GM12865 (cell line): ENCODE data around the gene CLPTM1L.

ENCODE experiments used
- DNase-seq: peaks from one replicate; pipeline ENCODE4 v3.0.0; 2010; ENCODE audit warnings: low read depth
- H3K4me3 ChIP-seq: 2 replicates; pipeline ENCODE4 v1.5.1; 2011; ENCODE audit warnings: mild to moderate bottlenecking, low read depth, low read length, control low read depth
- TF ChIP-seq, protein P1 (sequence below): IDR thresholded peaks from 2 replicates; pipeline ENCODE4 v1.5.1; 2011; ENCODE audit warnings: low read length, control low read depth, low read depth, inconsistent platforms; ENCODE audit not compliant: insufficient read depth; ENCODE audit errors: missing control alignments

The CLPTM1L gene

DNA sequence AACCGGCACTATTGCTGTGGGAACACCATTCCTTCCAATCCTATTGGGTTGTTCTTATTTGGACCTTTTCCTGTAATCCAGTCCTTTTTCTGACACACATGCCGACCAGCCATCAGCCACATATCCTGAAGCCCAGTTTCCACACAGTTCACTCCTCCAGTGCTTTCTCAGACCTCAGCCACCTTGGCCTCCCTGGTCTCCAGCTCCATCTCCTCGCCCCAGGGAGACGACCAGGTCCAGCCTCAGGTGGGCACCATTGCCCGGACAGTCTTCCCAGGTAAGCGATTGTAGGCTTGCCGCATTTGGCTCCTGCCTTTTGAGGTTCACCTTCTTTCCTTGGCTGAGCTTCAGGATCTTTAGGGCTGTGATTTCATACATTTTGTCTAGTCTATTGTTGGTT is 34.8 kb downstream of the CLPTM1L start:
- TF ChIP-seq, protein P1, sequence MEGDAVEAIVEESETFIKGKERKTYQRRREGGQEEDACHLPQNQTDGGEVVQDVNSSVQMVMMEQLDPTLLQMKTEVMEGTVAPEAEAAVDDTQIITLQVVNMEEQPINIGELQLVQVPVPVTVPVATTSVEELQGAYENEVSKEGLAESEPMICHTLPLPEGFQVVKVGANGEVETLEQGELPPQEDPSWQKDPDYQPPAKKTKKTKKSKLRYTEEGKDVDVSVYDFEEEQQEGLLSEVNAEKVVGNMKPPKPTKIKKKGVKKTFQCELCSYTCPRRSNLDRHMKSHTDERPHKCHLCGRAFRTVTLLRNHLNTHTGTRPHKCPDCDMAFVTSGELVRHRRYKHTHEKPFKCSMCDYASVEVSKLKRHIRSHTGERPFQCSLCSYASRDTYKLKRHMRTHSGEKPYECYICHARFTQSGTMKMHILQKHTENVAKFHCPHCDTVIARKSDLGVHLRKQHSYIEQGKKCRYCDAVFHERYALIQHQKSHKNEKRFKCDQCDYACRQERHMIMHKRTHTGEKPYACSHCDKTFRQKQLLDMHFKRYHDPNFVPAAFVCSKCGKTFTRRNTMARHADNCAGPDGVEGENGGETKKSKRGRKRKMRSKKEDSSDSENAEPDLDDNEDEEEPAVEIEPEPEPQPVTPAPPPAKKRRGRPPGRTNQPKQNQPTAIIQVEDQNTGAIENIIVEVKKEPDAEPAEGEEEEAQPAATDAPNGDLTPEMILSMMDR: no peak
- no peak overlapping the region for H3K4me3 ChIP-seq
- no peak for DNase-seq

DNA sequence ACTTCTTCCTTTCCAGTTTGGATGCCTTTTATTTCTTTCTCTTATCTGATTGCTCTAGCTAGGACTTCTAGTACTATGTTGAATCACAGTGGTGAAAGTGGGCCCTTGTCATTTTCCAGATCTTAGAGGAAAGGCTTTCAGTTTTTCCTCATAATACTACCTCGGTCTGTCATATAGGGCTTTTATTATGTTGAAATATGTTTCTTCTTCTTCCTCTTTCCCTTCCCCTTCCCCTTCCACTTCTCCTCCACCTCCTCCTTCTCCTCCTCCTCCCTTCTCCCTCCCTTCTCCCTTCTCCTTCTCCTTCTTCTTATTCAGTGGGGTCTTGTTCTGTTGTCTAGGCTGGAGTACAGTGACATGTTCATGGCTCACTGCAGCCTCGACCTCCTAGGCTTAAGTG is 40.9 kb downstream of the CLPTM1L start:
- TF ChIP-seq, protein P1: no peak
- no peak for DNase-seq
- H3K4me3 ChIP-seq: no peak overlapping the region

DNA sequence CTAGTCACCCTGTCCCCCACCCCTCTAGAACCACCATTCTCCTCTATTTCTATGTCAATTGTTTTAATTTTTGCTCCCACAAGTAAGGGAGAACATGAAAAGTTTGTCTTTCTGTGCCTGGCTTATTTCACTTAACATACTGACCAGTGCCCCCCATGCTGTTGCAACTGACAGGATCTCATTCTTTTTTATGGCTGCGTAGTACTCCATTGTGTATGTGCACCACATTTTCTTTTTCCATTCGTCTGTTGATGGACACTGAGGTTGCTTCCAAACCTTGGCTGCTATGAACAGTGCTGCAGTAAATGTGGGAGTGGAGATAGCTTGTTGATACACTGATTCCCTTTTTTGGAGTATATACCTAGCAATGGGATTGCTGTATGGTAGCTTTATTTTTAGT is 42.6 kb downstream of the CLPTM1L start:
- no peak for DNase-seq
- TF ChIP-seq, protein P1: no peak
- no peak overlapping the region for H3K4me3 ChIP-seq

DNA sequence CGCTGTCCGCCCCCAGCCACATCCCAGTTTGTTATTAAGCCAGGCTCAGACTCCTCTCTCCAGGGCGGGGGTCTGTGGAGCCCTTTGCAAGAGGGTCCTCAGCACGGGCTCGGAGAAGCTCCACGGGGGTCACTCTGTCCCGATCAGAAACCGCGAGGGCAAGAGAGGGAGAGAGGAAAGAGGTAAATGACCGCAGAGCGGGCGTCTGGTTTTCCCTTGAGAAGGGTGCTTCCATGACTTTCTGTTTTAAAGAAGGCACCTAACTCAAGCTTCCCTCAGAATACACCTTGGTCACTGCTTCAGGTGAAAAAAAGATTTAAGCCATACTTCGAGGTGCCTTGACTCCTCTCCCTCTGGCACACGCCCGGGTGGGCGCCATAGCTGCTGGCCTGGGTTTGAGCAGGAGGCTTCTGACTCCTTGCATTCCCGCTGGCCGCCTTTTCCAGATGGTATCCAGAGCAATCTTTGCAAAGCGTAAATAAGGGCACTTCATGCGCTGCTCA is 44.3 kb downstream of the CLPTM1L start:
- no peak for DNase-seq
- no peak overlapping the region for H3K4me3 ChIP-seq
- TF ChIP-seq, protein P1: no peak

DNA sequence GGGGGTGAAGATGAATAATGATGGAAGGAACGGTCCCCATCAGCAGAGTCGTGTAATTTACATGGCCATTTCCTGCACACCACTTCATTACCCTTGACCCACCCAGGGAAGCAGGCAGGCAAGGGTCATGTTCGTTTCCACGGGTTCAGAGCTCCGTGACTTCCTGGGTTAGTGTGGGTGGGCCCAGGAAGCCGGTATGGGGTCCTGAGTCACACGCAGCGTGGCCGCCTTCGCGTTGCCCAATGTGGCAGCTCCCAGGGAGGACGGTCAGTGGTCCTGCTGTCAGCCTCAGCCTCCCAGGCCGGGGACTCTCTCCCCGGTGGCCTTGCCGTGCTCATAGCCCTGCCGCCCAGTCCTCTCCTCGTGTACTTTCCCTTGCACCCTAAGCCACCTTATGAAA is 44.9 kb downstream of the CLPTM1L start:
- H3K4me3 ChIP-seq: no peak overlapping the region
- TF ChIP-seq, protein P1: no peak
- DNase-seq: no peak

DNA sequence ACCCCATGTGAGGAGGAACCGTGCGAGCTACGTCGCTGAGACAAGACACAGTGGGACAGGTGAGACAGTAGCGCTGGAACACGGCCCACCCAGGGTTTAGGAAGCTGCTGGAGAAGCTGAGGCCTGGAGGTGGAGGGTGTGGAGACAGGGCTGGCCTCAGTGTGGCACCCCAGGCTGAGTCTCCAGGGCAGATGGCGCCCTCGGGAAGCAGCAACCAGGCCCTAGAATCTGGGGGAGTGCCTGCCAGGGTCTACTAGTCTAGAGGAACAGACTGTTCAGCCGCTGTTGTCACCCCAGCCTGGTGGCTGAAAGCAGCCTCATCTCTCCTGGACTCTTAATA is 45.4 kb downstream of the CLPTM1L start:
- H3K4me3 ChIP-seq: no peak overlapping the region
- no peak for DNase-seq
- TF ChIP-seq, protein P1: no peak

DNA sequence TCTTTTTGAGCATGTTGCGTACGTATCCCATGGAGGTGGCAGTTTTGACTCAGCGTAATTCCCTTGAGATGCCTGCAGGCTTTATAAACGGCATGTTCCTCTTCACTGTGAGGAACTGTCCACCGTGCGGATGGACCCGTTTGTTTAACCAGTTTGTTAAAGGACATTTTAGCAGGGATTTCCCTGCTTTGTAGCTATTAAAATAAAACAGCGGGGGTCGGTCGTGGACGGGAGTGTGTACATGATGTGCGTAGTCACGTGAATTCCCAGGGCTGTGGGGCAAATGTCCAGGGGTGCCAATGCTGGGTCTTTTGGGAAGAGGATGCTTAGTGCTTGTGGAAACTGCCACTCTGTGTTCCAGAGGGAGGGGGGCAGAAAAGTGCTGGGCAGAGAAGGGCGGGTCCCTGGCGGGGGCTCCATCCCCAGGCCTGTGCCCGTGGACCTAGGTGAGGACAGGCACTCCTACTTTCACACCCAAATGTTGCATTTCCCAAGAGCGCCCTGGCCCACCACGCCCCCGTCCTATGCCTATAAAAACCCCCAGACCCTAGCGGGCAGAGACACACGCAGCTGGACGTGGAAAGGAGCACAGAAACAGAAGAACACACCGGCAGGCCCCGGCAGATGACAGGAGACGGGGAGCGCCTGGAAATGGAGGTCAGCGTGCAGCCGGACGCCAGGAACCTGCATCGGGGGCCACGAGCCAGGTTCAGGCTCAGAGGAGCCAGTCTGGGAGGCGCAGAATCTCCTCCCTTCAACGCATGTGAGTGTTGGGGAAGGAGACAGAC is 46.0 kb downstream of the CLPTM1L start:
- DNase-seq: no peak
- TF ChIP-seq, protein P1: no peak
- no peak overlapping the region for H3K4me3 ChIP-seq
